GM12873 (cell line): Measurements from ENCODE around the gene KCNN3.

Experiments
- TF ChIP-seq, protein P1 (sequence below): IDR thresholded peaks from 2 replicates; pipeline ENCODE4 v1.5.1; 2012; ENCODE audit warnings: low read depth, mild to moderate bottlenecking, moderate library complexity, low read length, control low read depth; ENCODE audit not compliant: insufficient read depth; ENCODE audit errors: missing control alignments

KCNN3 gene

DNA sequence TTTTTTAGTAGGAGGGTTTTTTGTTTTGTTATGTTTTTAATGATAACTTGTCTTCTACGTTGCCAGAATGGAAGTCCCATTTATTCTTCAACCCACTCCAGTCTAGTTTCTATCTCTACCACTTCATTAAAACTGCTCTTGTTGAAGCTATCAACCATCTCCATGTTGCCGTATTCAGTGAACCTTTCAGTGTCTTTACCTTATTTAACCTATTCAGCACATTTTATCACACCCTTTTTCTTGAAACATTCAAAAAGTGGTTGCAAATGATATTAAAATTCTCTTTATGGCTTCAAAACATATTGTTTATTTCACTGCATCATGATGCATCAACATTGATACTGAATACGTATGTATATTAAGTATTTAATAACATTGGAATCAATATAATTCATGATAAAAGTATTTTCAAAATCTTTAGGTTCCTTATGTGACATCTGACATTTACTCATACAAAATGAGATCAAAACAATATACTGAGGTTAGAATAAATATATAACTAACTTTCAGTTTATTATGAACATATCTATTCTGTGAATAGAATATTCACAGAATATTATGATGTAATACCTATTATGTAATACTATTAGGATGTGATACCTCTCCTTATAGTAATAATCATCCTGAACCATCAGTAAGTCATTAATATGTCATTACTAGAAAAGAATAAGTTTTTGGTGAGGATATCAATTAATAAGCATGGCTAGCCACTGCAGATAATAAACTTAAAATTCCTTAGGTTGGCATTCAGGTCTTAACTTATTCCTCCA lies 210.1 kb downstream of the KCNN3 start:
- TF ChIP-seq, protein P1, sequence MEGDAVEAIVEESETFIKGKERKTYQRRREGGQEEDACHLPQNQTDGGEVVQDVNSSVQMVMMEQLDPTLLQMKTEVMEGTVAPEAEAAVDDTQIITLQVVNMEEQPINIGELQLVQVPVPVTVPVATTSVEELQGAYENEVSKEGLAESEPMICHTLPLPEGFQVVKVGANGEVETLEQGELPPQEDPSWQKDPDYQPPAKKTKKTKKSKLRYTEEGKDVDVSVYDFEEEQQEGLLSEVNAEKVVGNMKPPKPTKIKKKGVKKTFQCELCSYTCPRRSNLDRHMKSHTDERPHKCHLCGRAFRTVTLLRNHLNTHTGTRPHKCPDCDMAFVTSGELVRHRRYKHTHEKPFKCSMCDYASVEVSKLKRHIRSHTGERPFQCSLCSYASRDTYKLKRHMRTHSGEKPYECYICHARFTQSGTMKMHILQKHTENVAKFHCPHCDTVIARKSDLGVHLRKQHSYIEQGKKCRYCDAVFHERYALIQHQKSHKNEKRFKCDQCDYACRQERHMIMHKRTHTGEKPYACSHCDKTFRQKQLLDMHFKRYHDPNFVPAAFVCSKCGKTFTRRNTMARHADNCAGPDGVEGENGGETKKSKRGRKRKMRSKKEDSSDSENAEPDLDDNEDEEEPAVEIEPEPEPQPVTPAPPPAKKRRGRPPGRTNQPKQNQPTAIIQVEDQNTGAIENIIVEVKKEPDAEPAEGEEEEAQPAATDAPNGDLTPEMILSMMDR: no peak

DNA sequence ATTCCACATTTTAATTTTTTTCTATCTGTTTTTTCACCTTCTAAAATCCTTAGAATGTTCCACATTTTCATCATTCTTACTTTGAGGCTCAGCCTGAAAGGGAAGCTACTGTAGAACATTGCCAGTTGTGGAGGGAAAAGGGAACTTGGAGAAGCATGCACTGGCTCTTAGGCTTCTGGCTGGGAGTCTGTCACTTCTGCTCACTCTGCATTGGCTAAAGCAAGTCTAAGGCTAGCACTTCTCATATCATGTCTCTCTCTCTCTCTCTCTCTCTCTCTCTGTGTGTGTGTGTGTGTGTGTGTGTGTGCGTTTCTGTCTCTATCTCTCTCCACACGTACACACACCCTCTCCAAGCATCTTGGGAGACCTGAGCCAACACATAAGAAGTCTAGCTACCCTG lies 212.5 kb downstream of the KCNN3 start:
- TF ChIP-seq, protein P1: no peak

DNA sequence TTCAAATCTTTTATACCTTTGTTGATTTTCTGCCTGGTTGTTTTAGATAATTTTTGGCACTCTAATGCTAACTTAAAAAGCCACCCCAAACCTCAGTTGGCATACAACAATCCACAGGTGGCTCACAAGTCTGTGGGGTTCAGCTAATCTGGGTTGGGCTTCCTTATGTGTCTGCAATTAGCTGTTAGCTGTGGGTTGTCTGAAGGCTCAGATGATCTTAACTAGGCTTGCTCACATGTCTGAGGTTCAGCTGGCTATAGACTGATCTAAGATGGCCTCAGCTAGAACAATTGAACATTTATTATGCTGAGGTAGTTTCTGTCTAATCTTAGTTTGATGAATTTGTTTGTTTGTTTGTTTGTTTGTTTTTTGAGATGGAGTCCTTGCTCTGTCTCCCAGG lies 217.2 kb downstream of the KCNN3 start:
- TF ChIP-seq, protein P1: no peak
